MM.1S (cell line): ENCODE results near the gene LAMB3.
A peak's percentile ranks its signal among the peaks of the same experiment; 100 is the strongest.

Experiments
- CTCF ChIP-seq: fragments of 300-600 bp; sonication (generic); IDR thresholded peaks from 2 replicates; pipeline ENCODE4 v1.5.1; 2016; ENCODE audit warnings: antibody characterized with exemption, low read length, mixed read lengths
- EZH2 ChIP-seq: fragments of 300-600 bp; sonication (generic); optimal IDR thresholded peaks from 2 replicates; pipeline ENCODE3; 2017; ENCODE audit warnings: low read depth, mild to moderate bottlenecking, antibody characterized with exemption, low read length, mixed read lengths
- EZH2phosphoT487 ChIP-seq: fragments of 300-600 bp; sonication (generic); IDR thresholded peaks from 2 replicates; pipeline ENCODE4 v1.6.1; 2018; ENCODE audit warnings: antibody characterized with exemption, low read length

DNA sequence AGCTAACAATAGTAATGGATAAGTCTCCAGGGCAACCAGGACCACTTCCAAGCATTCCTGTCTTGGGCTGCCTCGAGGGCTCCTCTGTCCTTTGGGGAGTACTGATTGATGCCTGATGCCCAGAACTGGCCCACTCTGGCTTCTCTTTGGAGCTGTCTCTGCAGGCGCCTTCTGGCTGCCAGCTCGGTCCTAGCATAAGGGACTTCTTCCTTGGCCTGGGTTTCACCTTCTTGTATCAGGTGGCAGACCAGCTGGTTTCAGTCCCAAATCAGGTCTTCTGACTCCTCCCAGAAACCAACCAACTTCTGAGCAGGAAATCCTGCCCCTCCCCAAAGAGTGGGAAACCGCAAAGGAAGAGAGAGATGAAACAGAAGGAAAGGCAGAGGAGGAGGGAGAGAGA is 33.6 kb upstream of the LAMB3 start:
- peak; percentile 33 for TF ChIP-seq CTCF
- TF ChIP-seq EZH2phosphoT487: no peak
- no peak for TF ChIP-seq EZH2
